Endothelial cell of umbilical vein (primary cell): ENCODE results near the gene LTBP1. TPM values are rescaled to one million over a fixed set of nuclear protein-coding genes. Genes with fewer than 3 reads are reported as not detected.

ENCODE experiments used
- BruUV-seq: library from RNA; stranded (reverse); fragments of 400-500 nt; replicated peaks from 2 replicates; lab custom pipeline; 2021; lab: Mats Ljungman, UMichigan
- CTCF ChIA-PET: fragments of 300-600, 350-600 bp; sonication (Branson Sonifier 250); formaldehyde crosslinking; loops from one replicate; lab custom pipeline; 2021; ENCODE audit warnings: antibody characterized with exemption, inconsistent platforms; lab: Charles Lee
- POLR2A ChIA-PET: fragments of 300-600, 350-600 bp; sonication (Branson Sonifier 250); formaldehyde crosslinking; loops from one replicate; lab custom pipeline; 2021; ENCODE audit warnings: antibody characterized with exemption, inconsistent platforms; lab: Charles Lee
- DNase-seq: peaks from one replicate; pipeline ENCODE4 v3.0.0-alpha.2; 2011; ENCODE audit warnings: low read depth, low spot score
- FAIRE-seq: peaks from 2 replicates; lab custom pipeline; 2011; peaks lifted over from hg19 to GRCh38; lab: Jason Lieb, UNC
- H2AFZ ChIP-seq: 2 replicates; pipeline ENCODE4 v1.6.0; 2012; ENCODE audit warnings: low read depth, low read length, control low read depth, inconsistent platforms
- H3K27ac ChIP-seq: 2 replicates; pipeline ENCODE4 v1.5.1; 2011; ENCODE audit warnings: low read depth, mild to moderate bottlenecking, control low read depth, low read length, moderate library complexity; ENCODE audit not compliant: insufficient read depth
- H3K27me3 ChIP-seq, 2 experiments: 2 replicates each; pipeline versions ENCODE4 v1.6.0 to v1.6.1; 2011; ENCODE audit warnings: low read length in 2 of 2, mixed read lengths in 1 of 2; ENCODE audit not compliant: control insufficient read depth in 2 of 2, insufficient read depth in 2 of 2
- H3K36me3 ChIP-seq, 2 experiments: 2 replicates in 1 of 2; 3 replicates in 1 of 2; pipeline ENCODE4 v1.5.1; 2011; ENCODE audit warnings: low read length in 2 of 2, mild to moderate bottlenecking in 1 of 2, moderate library complexity in 1 of 2; ENCODE audit not compliant: control insufficient read depth in 2 of 2, insufficient read depth in 2 of 2; ENCODE audit errors: extremely low read depth in 1 of 2
- H3K4me1 ChIP-seq: 3 replicates; pipeline ENCODE4 v1.5.1; 2011; ENCODE audit warnings: mild to moderate bottlenecking, low read length; ENCODE audit not compliant: control insufficient read depth, insufficient read depth; ENCODE audit errors: extremely low read depth
- H3K4me2 ChIP-seq: 2 replicates; pipeline ENCODE4 v1.6.1; 2011; ENCODE audit warnings: low read length, control low read depth, mixed read lengths; ENCODE audit not compliant: insufficient read depth
- H3K4me3 ChIP-seq, 3 experiments: fragments of 200-600 bp in 1 of 3; sonication (generic), shearing (Covaris generic) in 1 of 3; replicated peaks in 1 of 3; 2 replicates each; pipeline ENCODE4 v1.5.1; 2011 to 2016; ENCODE audit warnings: control low read depth in 3 of 3, low read length in 3 of 3, mild to moderate bottlenecking in 2 of 3, inconsistent platforms in 1 of 3, low read depth in 1 of 3, moderate library complexity in 1 of 3; ENCODE audit not compliant: insufficient read depth in 1 of 3
- H3K79me2 ChIP-seq: 2 replicates; pipeline ENCODE4 v1.6.0; 2012; ENCODE audit warnings: low read length, inconsistent platforms; ENCODE audit not compliant: control insufficient read depth, insufficient read depth
- H3K9ac ChIP-seq: replicated peaks from 2 replicates; pipeline ENCODE3; 2011; ENCODE audit warnings: low read length, control low read depth; ENCODE audit not compliant: insufficient read depth; ENCODE audit errors: extremely low read depth
- H3K9me1 ChIP-seq: replicated peaks from 3 replicates; pipeline ENCODE4 v1.6.0; 2011; ENCODE audit warnings: mild to moderate bottlenecking, low read length; ENCODE audit not compliant: control insufficient read depth, insufficient read depth; ENCODE audit errors: extremely low read depth
- H3K9me3 ChIP-seq: replicated peaks from 2 replicates; pipeline ENCODE4 v1.5.1; 2012; ENCODE audit warnings: low read length, inconsistent platforms; ENCODE audit not compliant: control insufficient read depth, insufficient read depth
- H4K20me1 ChIP-seq: replicated peaks from 2 replicates; pipeline ENCODE3; 2011; ENCODE audit warnings: mild to moderate bottlenecking, low read length; ENCODE audit not compliant: control insufficient read depth, insufficient read depth; ENCODE audit errors: extremely low read depth
- CTCF ChIP-seq, 2 donors: IDR thresholded peaks; 1 replicate in 1 of 2; 2 replicates in 1 of 2; pipeline ENCODE4 v1.5.1; 2011; ENCODE audit warnings: low read length in 2 of 2, mild to moderate bottlenecking in 2 of 2, moderate library complexity in 2 of 2, control low read depth in 1 of 2, inconsistent platforms in 1 of 2, low read depth in 1 of 2; ENCODE audit not compliant: insufficient read depth in 1 of 2; ENCODE audit errors: extremely low read depth in 1 of 2
- EZH2 ChIP-seq: IDR thresholded peaks from 2 replicates; pipeline ENCODE4 v1.6.1; 2012; ENCODE audit warnings: borderline replicate concordance, low read depth, mild to moderate bottlenecking, moderate library complexity, low read length, inconsistent platforms; ENCODE audit not compliant: severe bottlenecking
- FOS ChIP-seq: IDR thresholded peaks from 2 replicates; pipeline ENCODE4 v1.6.1; 2011; ENCODE audit warnings: mild to moderate bottlenecking, low read length, moderate library complexity, borderline replicate concordance; ENCODE audit not compliant: insufficient read depth
- GATA2 ChIP-seq: IDR thresholded peaks from 2 replicates; pipeline ENCODE4 v1.7.0; 2011; ENCODE audit warnings: low read depth, mild to moderate bottlenecking, moderate library complexity, mixed read lengths, low read length; ENCODE audit not compliant: insufficient read length, insufficient read depth
- JUN ChIP-seq: IDR thresholded peaks from 2 replicates; pipeline ENCODE4 v1.6.1; 2011; ENCODE audit warnings: borderline replicate concordance, low read depth; ENCODE audit not compliant: insufficient read length, insufficient read depth
- MAX ChIP-seq: IDR thresholded peaks from 2 replicates; pipeline ENCODE4 v1.6.1; 2011; ENCODE audit not compliant: insufficient read depth, insufficient read length
- MYC ChIP-seq: IDR thresholded peaks from one replicate; pipeline ENCODE4 v1.6.1; 2011; ENCODE audit warnings: mild to moderate bottlenecking, low read depth, low read length
- POLR2A ChIP-seq: IDR thresholded peaks from 2 replicates; pipeline ENCODE4 v1.6.1; 2012; ENCODE audit warnings: low read depth, mild to moderate bottlenecking, control low read depth, low read length
- POLR2AphosphoS5 ChIP-seq: IDR thresholded peaks from 2 replicates; pipeline ENCODE4 v1.6.1; 2012; ENCODE audit warnings: low read depth, mild to moderate bottlenecking, control low read depth, low read length, moderate library complexity; ENCODE audit not compliant: insufficient read depth
- dilution Hi-C: fragments of 300-500 bp; cut with MboI; formaldehyde crosslinking; loops from one replicate; pipeline ENCODE4 v1.15.0; 2019; ENCODE audit warnings: low sequenced_read_pairs; ENCODE audit not compliant: extremely low pct_ligation_motif_present
- intact Hi-C: fragments of 100-400 bp; cut with micrococcal nuclease; formaldehyde crosslinking; loops from one replicate; pipeline ENCODE4 v1.10.0; 2022
- polyA plus RNA-seq, 4 experiments: library from polyadenylated mRNA; depleted of rRNA in 3 of 4; stranded (reverse) in 3 of 4; unstranded in 1 of 4; fragments of >200 nt; gene quantifications; 2 replicates each; pipeline versions ENCODE4 v1.2.1 to v1.2.3, GENCODE V29; 2011 to 2012; ENCODE audit warnings: missing spikeins in 1 of 4
- total RNA-seq: library from RNA; stranded (reverse); gene quantifications from 2 replicates; pipeline ENCODE4 v1.2.3, GENCODE V29; 2021

LTBP1 gene
- total and polyA plus RNA-seq, 2 donors (not counting 3 experiments of a cell fraction or from before 2014, with no cell fraction given), result 57.4 to 68.2 TPM

GRCh38 chr2:33344230-33344629 is 397.5 kb downstream of the LTBP1 start:
- no peak for TF ChIP-seq EZH2
- no peak for TF ChIP-seq GATA2
- no peak for TF ChIP-seq MYC
- TF ChIP-seq FOS, result no peak
- TF ChIP-seq JUN, result no peak
- no peak for TF ChIP-seq POLR2AphosphoS5
- no peak for TF ChIP-seq POLR2A
- Histone ChIP-seq H4K20me1 (no peaks in the 10 kb centered on the region), H3K9me1 (no peaks in the 10 kb centered on the region), H2AFZ (no peak overlapping the region), H3K4me2 (no peak overlapping the region), H3K9me3 (no peaks in the 10 kb centered on the region), H3K27ac (no peak overlapping the region), H3K4me3 (no peak overlapping the region), H3K27me3 (no peaks in the 10 kb centered on the region), H3K79me2 (no peaks in the 10 kb centered on the region), H3K9ac (no peak overlapping the region), H3K4me1 (peaks cover 28% of the 10 kb centered on the region), H3K36me3 (peaks cover 0 to 3% of the 10 kb centered on the region in 2 experiments)
- no TSS peak for BruUV-seq
- no peak for DNase-seq
- POLR2A ChIA-PET, result no interaction called here
- dilution Hi-C loops (no loop called here), intact Hi-C loops (no loop called here)
- CTCF ChIA-PET, result interaction anchor here (1.3 to 1.6 kb wide), 2 partner anchors 28 to 53 kb away, joined by 3 to 4 read pairs; no protein-coding TSS in a partner anchor
- no peak for FAIRE-seq

- peaks cover 7% of the 10 kb centered on the region for H3K4me1 ChIP-seq
- dilution Hi-C loops (no loop called here), intact Hi-C loops (no loop called here)
- CTCF ChIA-PET, result interaction anchor here (0.6 to 1.6 kb wide), 4 partner anchors 11 to 25 kb away, joined by 3 to 6 read pairs (median 4); no protein-coding TSS in a partner anchor
- no peaks in the 10 kb centered on the region for H3K79me2 ChIP-seq
- H4K20me1 ChIP-seq, result no peaks in the 10 kb centered on the region
- no peak overlapping the region for H3K4me3 ChIP-seq
- no peak for FAIRE-seq
- TF ChIP-seq FOS (no peak), POLR2A (no peak), POLR2AphosphoS5 (no peak), MYC (no peak), EZH2 (no peak), MAX (no peak), GATA2 (no peak), JUN (no peak), CTCF (IDR thresholded peaks at IDR 0.05; ENCODE audit: extremely low read depth in 1 of 2, insufficient read depth in 1 of 2, low read depth in 1 of 2, low read length in 2 of 2) (no peak)
- H3K27ac ChIP-seq, result no peak overlapping the region
- POLR2A ChIA-PET, result no interaction called here
- DNase-seq, result no peak
- no peak overlapping the region for H3K9ac ChIP-seq
- no peaks in the 10 kb centered on the region for H3K9me1 ChIP-seq
- peaks cover 2 to 5% of the 10 kb centered on the region in 2 experiments for H3K36me3 ChIP-seq
- BruUV-seq, result no TSS peak
- no peaks in the 10 kb centered on the region for H3K9me3 ChIP-seq
- H3K4me2 ChIP-seq, result no peak overlapping the region
- H3K27me3 ChIP-seq, result no peaks in the 10 kb centered on the region
- no peak overlapping the region for H2AFZ ChIP-seq
Observed at GRCh38 chr2:33347856-33348255, 401.1 kb downstream of the LTBP1 start.
